ENCODE data around the gene ST7. TPM values are rescaled to one million over a fixed set of nuclear protein-coding genes. Genes with fewer than 3 reads are reported as not detected.
A peak's percentile ranks its signal among the peaks of the same experiment; 100 is the strongest.

ST7 gene
- total RNA-seq, 1 experiment from 2014 or later, result 26.8 TPM

DNA sequence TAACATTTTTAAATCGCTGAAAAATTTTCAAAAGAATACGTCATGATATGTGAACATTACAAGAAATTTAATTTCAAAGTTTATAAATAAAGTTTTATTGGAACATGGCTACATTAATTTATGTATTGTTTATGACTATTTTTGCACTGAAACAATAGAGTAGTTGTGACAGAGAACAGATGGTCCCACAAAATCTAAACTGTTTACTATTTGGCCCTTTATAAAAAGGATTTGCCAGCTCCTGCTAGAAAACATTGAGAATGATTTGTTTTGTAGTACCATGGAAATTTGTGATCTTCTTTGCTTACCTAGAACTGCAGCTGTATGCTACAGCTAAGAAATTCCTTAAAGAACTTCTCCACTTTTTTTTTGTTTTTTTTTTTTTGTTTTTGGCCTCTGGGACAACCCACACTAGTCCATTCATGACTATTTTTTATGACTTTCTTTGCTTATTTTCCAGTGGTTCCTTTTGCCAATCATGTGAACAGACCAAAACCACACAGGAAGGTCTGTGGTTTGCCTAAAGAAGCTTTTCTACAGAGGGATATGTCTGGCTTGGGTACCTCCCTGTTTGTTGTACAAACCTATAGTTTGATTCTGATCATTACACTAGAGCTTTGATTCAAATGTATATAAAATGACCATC is 55.7 kb downstream of the ST7 start:
- DNase-seq (ENCODE audit: low read depth), result peak; percentile 89

- DNase-seq (ENCODE audit: low read depth), result no peak
These were observed 56.5 kb downstream of the ST7 start for GRCh38 chr7:117009705-117010361.

- DNase-seq (ENCODE audit: low read depth), result no peak
These were observed 57.3 kb downstream of the ST7 start for GRCh38 chr7:117010375-117011133.

- DNase-seq (ENCODE audit: low read depth), result no peak
These were observed 58.3 kb downstream of the ST7 start for GRCh38 chr7:117011419-117012260.

GRCh38 chr7:117012284-117012683 is 59.0 kb downstream of the ST7 start:
- DNase-seq (ENCODE audit: low read depth), result no peak

- peak; percentile 56 for DNase-seq (ENCODE audit: low read depth)
These were observed 59.4 kb downstream of the ST7 start for GRCh38 chr7:117012696-117013095.

DNA sequence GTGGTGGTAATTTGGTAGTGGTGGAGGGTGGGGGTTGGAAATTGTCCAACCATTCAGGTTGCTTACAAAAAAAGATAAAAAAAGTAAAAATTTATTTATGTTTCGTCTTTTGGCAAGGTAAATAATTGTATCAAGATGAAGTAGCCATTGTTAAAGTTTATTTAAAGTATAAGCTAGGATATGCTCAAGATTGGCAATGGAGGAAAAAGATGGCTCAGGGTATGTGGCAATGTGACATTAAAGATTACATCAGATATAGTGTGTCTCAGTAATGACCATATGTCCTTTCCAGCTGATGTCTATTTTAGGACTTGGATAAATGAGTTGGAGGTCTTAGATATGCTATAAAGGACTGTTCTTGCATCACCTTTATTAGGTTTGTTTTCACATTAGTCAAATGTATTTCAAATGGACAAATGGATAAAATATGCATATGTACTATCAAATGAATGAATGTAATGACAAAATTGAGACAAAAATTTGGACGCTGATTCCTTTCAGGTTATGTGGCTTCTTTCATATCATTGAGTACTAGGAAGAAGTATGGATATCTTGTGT is 60.9 kb downstream of the ST7 start:
- DNase-seq (ENCODE audit: low read depth), result no peak

GRCh38 chr7:117014673-117015133 is 61.4 kb downstream of the ST7 start:
- peak; percentile 63 for DNase-seq (ENCODE audit: low read depth)

DNA sequence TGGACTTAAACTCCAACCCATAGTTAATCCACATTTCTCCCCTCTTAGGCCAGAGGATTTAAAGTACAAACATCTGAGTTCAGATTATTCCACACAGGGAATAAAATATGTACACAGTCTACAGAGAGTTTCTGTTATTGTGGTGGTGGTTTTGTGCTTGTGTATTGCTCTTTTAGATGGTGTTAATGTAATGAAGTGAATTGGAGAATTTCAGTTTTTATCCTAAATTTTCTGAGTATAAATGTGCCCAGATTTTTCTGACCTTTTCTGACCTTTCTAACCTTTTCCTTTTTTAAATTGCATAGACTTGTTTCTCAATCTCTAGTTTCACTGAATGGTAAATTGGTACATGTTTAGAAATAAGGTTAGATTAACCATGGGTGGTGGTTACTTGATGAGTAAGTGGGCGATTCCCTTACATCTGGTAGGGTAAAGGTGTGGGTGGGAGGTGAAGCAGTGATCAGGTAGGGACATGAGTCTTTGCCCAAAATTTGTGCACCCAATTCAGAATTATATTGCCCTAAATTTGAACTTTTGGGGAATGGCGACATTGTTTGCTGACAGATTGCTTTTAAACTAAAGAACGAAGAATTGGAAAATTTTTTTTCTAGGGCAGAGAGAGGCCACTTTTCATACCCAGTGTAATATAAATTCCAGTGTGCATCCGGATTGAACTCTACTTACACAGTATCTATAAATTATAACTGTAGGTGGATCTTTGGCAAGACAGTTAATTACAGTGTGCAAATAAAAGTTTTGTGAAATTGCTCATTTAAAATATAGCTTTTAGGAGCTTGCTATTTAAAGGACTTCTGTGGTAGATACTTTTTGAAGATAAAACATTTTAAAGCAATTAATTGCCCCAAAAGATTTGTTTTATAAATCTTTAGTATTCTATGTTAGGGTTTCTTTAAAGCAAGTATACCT is 62.2 kb downstream of the ST7 start:
- no peak for DNase-seq (ENCODE audit: low read depth)

DNA sequence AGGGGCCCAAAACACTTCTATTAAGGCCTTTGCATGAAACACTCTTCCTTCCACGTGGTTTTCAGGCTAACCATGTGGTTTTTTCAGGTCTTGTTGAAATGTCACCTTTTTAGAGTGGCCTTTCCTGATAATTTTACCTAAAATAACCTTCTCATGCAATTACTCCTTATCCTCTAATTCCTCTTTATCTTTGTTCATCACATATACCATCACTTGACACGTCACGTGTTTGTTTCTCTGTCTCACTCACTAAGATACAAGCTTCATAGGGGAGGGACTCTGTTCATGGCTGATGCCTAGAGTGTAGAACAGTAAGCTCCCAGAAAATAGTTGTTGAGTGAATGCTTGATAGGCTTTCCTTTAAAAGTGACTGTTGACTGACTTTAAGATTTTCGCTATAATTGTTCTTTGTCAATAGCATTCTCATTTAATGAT is 63.7 kb downstream of the ST7 start:
- no peak for DNase-seq (ENCODE audit: low read depth)

GRCh38 chr7:117017702-117018266 is 64.5 kb downstream of the ST7 start:
- peak; percentile 45 for DNase-seq (ENCODE audit: low read depth)

GRCh38 chr7:117018713-117019112 is 65.4 kb downstream of the ST7 start:
- no peak for DNase-seq (ENCODE audit: low read depth)

DNA sequence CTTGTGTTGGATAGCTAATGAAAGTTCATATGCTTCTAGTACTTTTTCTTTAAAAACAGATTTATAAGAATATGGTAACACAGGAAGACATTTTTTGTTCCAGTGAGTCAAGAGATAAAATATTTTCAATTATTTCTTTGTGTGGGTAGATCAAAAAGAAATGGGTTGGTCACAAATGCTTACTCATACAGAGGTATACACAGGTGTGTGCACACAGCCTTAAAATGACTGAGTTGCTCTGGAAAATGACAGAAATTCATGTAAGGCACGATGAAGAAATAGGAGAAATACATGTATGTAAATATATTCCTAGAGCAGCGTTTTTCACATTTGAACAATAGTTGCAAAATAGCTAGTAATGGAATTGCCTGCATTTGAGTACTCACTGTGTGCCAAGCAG is 66.0 kb downstream of the ST7 start:
- DNase-seq (ENCODE audit: low read depth), result no peak

GRCh38 chr7:117019786-117020590 is 66.7 kb downstream of the ST7 start:
- peak; percentile 89 for DNase-seq (ENCODE audit: low read depth)

DNA sequence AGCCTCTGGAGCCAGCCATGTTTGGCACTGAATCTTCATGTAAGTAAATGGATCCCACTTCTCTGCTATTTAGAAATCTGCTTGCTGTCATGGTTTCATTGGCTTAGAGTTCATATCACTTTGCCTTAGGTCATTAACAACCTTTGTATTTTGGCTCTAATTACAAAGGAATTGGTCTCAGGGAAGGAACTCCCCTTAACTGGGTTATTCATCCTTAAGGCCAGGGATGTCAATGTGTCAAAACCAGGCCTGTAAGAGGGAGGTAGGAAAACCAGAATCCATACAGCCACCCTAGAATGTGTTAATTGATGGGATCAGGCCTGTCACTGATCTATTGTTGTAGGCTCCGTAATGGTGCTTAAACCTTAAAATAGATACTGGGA is 67.3 kb downstream of the ST7 start:
- DNase-seq (ENCODE audit: low read depth), result peak; percentile 67

DNA sequence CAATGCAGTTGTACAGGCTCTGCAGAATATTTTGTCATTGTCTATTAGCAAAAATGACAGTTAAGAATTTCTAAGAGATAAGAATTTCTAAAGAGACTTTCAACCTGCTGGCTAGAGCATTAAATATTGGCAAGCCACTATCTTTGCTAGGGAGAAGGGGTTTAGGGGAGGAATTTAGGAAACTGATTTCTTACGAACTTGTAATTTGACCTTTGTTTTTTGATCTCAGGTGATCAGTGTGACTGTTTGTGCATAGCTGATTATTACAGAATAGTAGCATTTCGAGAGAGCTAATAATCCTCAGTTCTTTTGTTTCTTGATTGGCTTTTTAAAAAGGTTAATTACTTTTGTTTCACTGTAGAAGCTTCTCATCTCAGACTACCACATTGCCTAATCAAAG is 68.1 kb downstream of the ST7 start:
- DNase-seq (ENCODE audit: low read depth), result no peak

DNA sequence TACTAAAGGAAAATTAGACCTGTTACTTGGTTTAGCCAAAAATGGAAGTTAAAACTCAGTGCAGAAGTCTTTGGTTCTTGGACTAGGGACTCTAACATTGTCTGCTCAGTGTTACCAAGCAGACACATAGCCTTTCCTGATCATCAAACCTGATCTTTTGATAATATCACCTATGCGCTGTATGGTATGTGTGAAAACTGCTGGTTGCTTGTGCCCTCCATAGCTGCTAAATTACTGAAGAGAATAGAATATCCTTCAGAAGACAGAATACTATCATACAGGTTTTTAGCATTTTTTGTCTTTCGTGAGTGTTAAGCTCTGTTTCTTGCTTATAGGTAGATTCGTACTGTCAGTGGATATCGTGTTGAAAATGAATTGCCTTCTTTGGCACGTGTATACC is 68.7 kb downstream of the ST7 start:
- no peak for DNase-seq (ENCODE audit: low read depth)

- DNase-seq (ENCODE audit: low read depth), result no peak
These were observed 70.1 kb downstream of the ST7 start for GRCh38 chr7:117023325-117023854.

GRCh38 chr7:117024811-117025210 is 71.5 kb downstream of the ST7 start:
- no peak for DNase-seq (ENCODE audit: low read depth)
